Panc1 (cell line): Measurements from ENCODE around the gene G6PC3. TPM values are rescaled to one million over a fixed set of nuclear protein-coding genes. Genes with fewer than 3 reads are reported as not detected.

Source experiments
- ATAC-seq: fragments of 200-7000 bp; cut with Tn5 transposase; 2 replicates; pipeline ENCODE4 v1.9.1; 2020; ENCODE audit warnings: mild to moderate bottlenecking, moderate library complexity
- BruUV-seq: library from RNA; stranded (reverse); fragments of 400-500 nt; replicated peaks from 2 replicates; lab custom pipeline; 2021; lab: Mats Ljungman, UMichigan
- CTCF ChIA-PET: fragments of 300-600 bp; sonication (Branson Sonifier 250); formaldehyde crosslinking; loops from one replicate; lab custom pipeline; 2022; ENCODE audit warnings: antibody characterized with exemption; lab: Charles Lee
- POLR2A ChIA-PET: fragments of 300-600 bp; sonication (Branson Sonifier 250); formaldehyde crosslinking; loops from one replicate; lab custom pipeline; 2022; ENCODE audit warnings: antibody characterized with exemption; lab: Charles Lee
- DNase-seq: peaks from one replicate; pipeline ENCODE4 v3.0.0-alpha.2; 2010; ENCODE audit warnings: low read depth, low spot score
- H3K27ac ChIP-seq: 2 replicates; pipeline ENCODE4 v1.5.1; 2011; ENCODE audit warnings: mild to moderate bottlenecking, low read length, inconsistent platforms
- H3K27me3 ChIP-seq: fragments of 200-500 bp; sonication (Bioruptor generic); 2 replicates; pipeline ENCODE4 v1.6.0; 2014; ENCODE audit warnings: low read length, inconsistent platforms; ENCODE audit not compliant: control insufficient read depth, insufficient read depth
- H3K36me3 ChIP-seq: fragments of 200-500 bp; sonication (Bioruptor generic); 2 replicates; pipeline ENCODE4 v1.5.1; 2014; ENCODE audit warnings: inconsistent platforms, mild to moderate bottlenecking, low read length, moderate library complexity; ENCODE audit not compliant: control insufficient read depth, insufficient read depth
- H3K4me1 ChIP-seq: 2 replicates; pipeline ENCODE4 v1.5.1; 2011; ENCODE audit warnings: inconsistent platforms, mild to moderate bottlenecking, low read length, moderate library complexity; ENCODE audit not compliant: control insufficient read depth, insufficient read depth
- H3K4me3 ChIP-seq, 2 experiments: 2 replicates each; pipeline ENCODE4 v1.5.1; 2011 to 2012; ENCODE audit warnings: low read depth in 2 of 2, low read length in 2 of 2, mild to moderate bottlenecking in 2 of 2, inconsistent platforms in 1 of 2, moderate library complexity in 1 of 2
- H3K9me3 ChIP-seq: fragments of 200-500 bp; sonication (Bioruptor generic); 2 replicates; pipeline ENCODE4 v1.5.1; 2014; ENCODE audit warnings: low read depth, mild to moderate bottlenecking, inconsistent platforms, low read length, moderate library complexity; ENCODE audit not compliant: control insufficient read depth, insufficient read depth
- CTCF ChIP-seq: fragments of 450-650 bp; IDR thresholded peaks from 2 replicates; pipeline ENCODE4 v1.5.1; 2017; ENCODE audit warnings: mild to moderate bottlenecking
- POLR2AphosphoS5 ChIP-seq: IDR thresholded peaks from 2 replicates; pipeline ENCODE4 v1.6.1; 2012; ENCODE audit warnings: mild to moderate bottlenecking, low read depth, low read length, moderate library complexity
- REST ChIP-seq, 2 experiments: IDR thresholded peaks; 2 replicates each; pipeline ENCODE4 v1.6.1; 2011 to 2012; ENCODE audit warnings: low read depth in 2 of 2, control low read depth in 1 of 2, low read length in 1 of 2, mild to moderate bottlenecking in 1 of 2, moderate library complexity in 1 of 2; ENCODE audit not compliant: insufficient read depth in 1 of 2
- SIN3A ChIP-seq: IDR thresholded peaks from 2 replicates; pipeline ENCODE4 v1.6.1; 2012; ENCODE audit warnings: low read depth, mild to moderate bottlenecking, low read length, moderate library complexity, borderline replicate concordance; ENCODE audit not compliant: insufficient read depth
- TCF7L2 ChIP-seq: IDR thresholded peaks from 2 replicates; pipeline ENCODE4 v1.6.1; 2011; ENCODE audit warnings: mild to moderate bottlenecking, low read depth, low read length, inconsistent platforms
- in situ Hi-C: cut with HindIII; loops from 2 replicates; pipeline ENCODE4 v1.10.0; 2016; ENCODE audit warnings: low sequenced_read_pairs, low pct_unique_long_range_greater_than_20kb
- intact Hi-C: fragments of 100-400 bp; cut with micrococcal nuclease; formaldehyde crosslinking; loops from one replicate; pipeline ENCODE4 v1.10.0; 2022; ENCODE audit not compliant: unreplicated experiment
- total RNA-seq: library from RNA; stranded (reverse); gene quantifications from one replicate; pipeline ENCODE4 v1.2.1, GENCODE V29; 2021; ENCODE audit not compliant: unreplicated experiment

G6PC3 gene
- total RNA-seq, 1 experiment from 2014 or later = 42.7 TPM

- Histone ChIP-seq H3K27ac (no peak overlapping the region), H3K4me1 (peaks cover 1% of the 10 kb centered on the region), H3K27me3 (no peaks in the 10 kb centered on the region), H3K36me3 (no peaks in the 10 kb centered on the region), H3K4me3 (no peak overlapping the region), H3K9me3 (no peaks in the 10 kb centered on the region)
- ChIA-PET POLR2A (no interaction called here), CTCF (no interaction called here)
- in situ Hi-C loops (no loop called here), intact Hi-C loops (no loop called here)
- no peak for ATAC-seq
- TF ChIP-seq TCF7L2 = no peak
- TF ChIP-seq CTCF = no peak
- TF ChIP-seq POLR2AphosphoS5 = no peak
- no peak for DNase-seq
- BruUV-seq = no TSS peak
These were observed 6.4 kb downstream of the G6PC3 start for GRCh38 chr17:44076716-44077594.

- H3K4me1 ChIP-seq = no peaks in the 10 kb centered on the region
- DNase-seq = no peak
- in situ Hi-C loops = no loop called here
- no peak for TF ChIP-seq POLR2AphosphoS5
- TF ChIP-seq CTCF = no peak
- no peak for TF ChIP-seq TCF7L2
- no peak for TF ChIP-seq REST (IDR thresholded peaks at IDR 0.05; ENCODE audit: insufficient read depth in 1 of 2, low read depth in 2 of 2, low read length in 1 of 2)
- no peak for TF ChIP-seq SIN3A
- no peaks in the 10 kb centered on the region for H3K9me3 ChIP-seq
- ChIA-PET CTCF (no interaction called here), POLR2A (no interaction called here)
- H3K36me3 ChIP-seq = no peaks in the 10 kb centered on the region
- intact Hi-C loops = no loop called here
- H3K27me3 ChIP-seq = no peaks in the 10 kb centered on the region
- no peak overlapping the region for H3K27ac ChIP-seq
- no peak overlapping the region for H3K4me3 ChIP-seq
- ATAC-seq = no peak
- BruUV-seq = no TSS peak
These were observed 7.0 kb downstream of the G6PC3 start for GRCh38 chr17:44077595-44077909.
